HepG2 (cell line): ENCODE measurements around the gene PIEZO1. TPM values are rescaled to one million over a fixed set of nuclear protein-coding genes. Genes with fewer than 3 reads are reported as not detected.

ENCODE experiments used
- EEA1 ChIP-seq: sonication (generic); formaldehyde crosslinking; IDR thresholded peaks from 2 replicates; pipeline ENCODE4 v1.5.1; 2020; ENCODE audit warnings: mild to moderate bottlenecking, missing genetic modification reagents, borderline replicate concordance
- HNF4A ChIP-seq: sonication (generic); formaldehyde crosslinking; IDR thresholded peaks from 2 replicates; pipeline ENCODE4 v1.4.0; 2020; ENCODE audit warnings: missing genetic modification reagents
- HNF4G ChIP-seq, 2 experiments: sonication (generic) in 1 of 2; formaldehyde crosslinking in 1 of 2; IDR thresholded peaks; 2 replicates each; pipeline versions ENCODE4 v1.4.0 to v1.6.1; 2011 to 2020; ENCODE audit warnings: borderline replicate concordance in 2 of 2, low read depth in 2 of 2, mild to moderate bottlenecking in 2 of 2, low read length in 1 of 2, missing genetic modification reagents in 1 of 2, moderate library complexity in 1 of 2
- SRSF9 ChIP-seq: fragments of 200-400 bp; formaldehyde crosslinking; IDR thresholded peaks from 2 replicates; pipeline ENCODE4 v1.6.1; 2018; ENCODE audit warnings: borderline replicate concordance, mild to moderate bottlenecking, low read depth, low read length; ENCODE audit not compliant: insufficient read depth, poor library complexity, severe bottlenecking
- YY1 ChIP-seq: IDR thresholded peaks from 2 replicates; pipeline ENCODE4 v1.6.1; 2011; ENCODE audit warnings: low read length, low read depth, moderate library complexity, mild to moderate bottlenecking; ENCODE audit not compliant: insufficient read depth, insufficient replicate concordance
- ZBTB34 ChIP-seq: sonication (generic); formaldehyde crosslinking; IDR thresholded peaks from 2 replicates; pipeline ENCODE4 v1.8.0; 2022; ENCODE audit warnings: mild to moderate bottlenecking, missing genetic modification reagents
- ZBTB49 ChIP-seq: sonication (generic); formaldehyde crosslinking; IDR thresholded peaks from 2 replicates; pipeline ENCODE4 v1.4.0; 2020; ENCODE audit warnings: missing genetic modification reagents, borderline replicate concordance
- ZBTB7B ChIP-seq: sonication (generic); formaldehyde crosslinking; IDR thresholded peaks from 2 replicates; pipeline ENCODE4 v1.4.0; 2020; ENCODE audit warnings: missing genetic modification reagents
- ZMYM2 ChIP-seq: sonication (generic); formaldehyde crosslinking; IDR thresholded peaks from 2 replicates; pipeline ENCODE4 v1.8.0; 2022; ENCODE audit warnings: mild to moderate bottlenecking, missing genetic modification reagents
- ZNF326 ChIP-seq: sonication (generic); formaldehyde crosslinking; IDR thresholded peaks from 2 replicates; pipeline ENCODE4 v1.4.0; 2020; ENCODE audit warnings: missing genetic modification reagents, borderline replicate concordance
- ZNF354B ChIP-seq: sonication (generic); formaldehyde crosslinking; IDR thresholded peaks from 2 replicates; pipeline ENCODE4 v1.8.0; 2022; ENCODE audit warnings: mild to moderate bottlenecking, missing genetic modification reagents
- ZNF550 ChIP-seq: sonication (generic); formaldehyde crosslinking; IDR thresholded peaks from 2 replicates; pipeline ENCODE4 v1.4.0; 2020; ENCODE audit warnings: mild to moderate bottlenecking, missing genetic modification reagents, borderline replicate concordance
- ZSCAN20 ChIP-seq: sonication (generic); formaldehyde crosslinking; IDR thresholded peaks from 2 replicates; pipeline ENCODE4 v1.4.0; 2020; ENCODE audit warnings: missing genetic modification reagents, mild to moderate bottlenecking, borderline replicate concordance
- polyA plus RNA-seq, 8 experiments: library from polyadenylated mRNA; depleted of rRNA in 3 of 8; stranded (reverse) in 7 of 8; unstranded in 1 of 8; fragments of >200 nt; fragmentation: Illumina TruSeq in 4 of 8; extraction: Trizol in 4 of 8; gene quantifications; 2 replicates each; pipeline versions ENCODE4 v1.2.1 to v1.2.3, GENCODE V29; 2011 to 2016; ENCODE audit warnings: low read depth in 4 of 8, missing spikeins in 1 of 8, mixed read lengths in 1 of 8; ENCODE audit not compliant: insufficient read depth in 1 of 8
- total RNA-seq, 5 experiments: library from RNA; depleted of rRNA; stranded (reverse); fragments of >200 nt; fragmentation: Illumina TruSeq; extraction: Trizol; gene quantifications; 2 replicates each; pipeline ENCODE4 v1.2.3, GENCODE V29; 2016; ENCODE audit warnings: low read depth in 1 of 5
- TF ChIP-seq, protein P1 (sequence below): IDR thresholded peaks from 2 replicates; pipeline ENCODE4 v1.4.0; 2020; ENCODE audit warnings: mild to moderate bottlenecking, missing genetic modification reagents

Gene PIEZO1
- total and polyA plus RNA-seq, 2 of the 13 experiments (the other 11 are each of a cell fraction or from before 2014, with no cell fraction given): 67.9 to 85.0 TPM

- TF ChIP-seq YY1 (peak; percentile 25), ZNF326 (no peak), ZNF354B (CRISPR knock-in tag) (no peak), SRSF9 (no peak), ZNF550 (CRISPR knock-in tag) (no peak), ZBTB49 (CRISPR knock-in tag) (no peak), ZBTB7B (CRISPR knock-in tag) (peak; percentile 69; the same call in 1 of the 2 replicates), HNF4A (CRISPR knock-in tag) (peak; percentile 96), EEA1 (CRISPR knock-in tag) (no peak), ZBTB34 (0 out of 2 replicates have a peak, but pooled peaks have one; percentile 44), HNF4G (IDR thresholded peaks at IDR 0.05; ENCODE audit: borderline replicate concordance, low read depth, low read length) (peak; percentile 98), HNF4G (CRISPR knock-in tag; IDR thresholded peaks at IDR 0.05; ENCODE audit: borderline replicate concordance, low read depth) (peak; percentile 93), ZSCAN20 (CRISPR knock-in tag) (no peak), ZMYM2 (CRISPR knock-in tag) (peak; percentile 48; the same call in 1 of the 2 replicates)
- TF ChIP-seq, protein P1, sequence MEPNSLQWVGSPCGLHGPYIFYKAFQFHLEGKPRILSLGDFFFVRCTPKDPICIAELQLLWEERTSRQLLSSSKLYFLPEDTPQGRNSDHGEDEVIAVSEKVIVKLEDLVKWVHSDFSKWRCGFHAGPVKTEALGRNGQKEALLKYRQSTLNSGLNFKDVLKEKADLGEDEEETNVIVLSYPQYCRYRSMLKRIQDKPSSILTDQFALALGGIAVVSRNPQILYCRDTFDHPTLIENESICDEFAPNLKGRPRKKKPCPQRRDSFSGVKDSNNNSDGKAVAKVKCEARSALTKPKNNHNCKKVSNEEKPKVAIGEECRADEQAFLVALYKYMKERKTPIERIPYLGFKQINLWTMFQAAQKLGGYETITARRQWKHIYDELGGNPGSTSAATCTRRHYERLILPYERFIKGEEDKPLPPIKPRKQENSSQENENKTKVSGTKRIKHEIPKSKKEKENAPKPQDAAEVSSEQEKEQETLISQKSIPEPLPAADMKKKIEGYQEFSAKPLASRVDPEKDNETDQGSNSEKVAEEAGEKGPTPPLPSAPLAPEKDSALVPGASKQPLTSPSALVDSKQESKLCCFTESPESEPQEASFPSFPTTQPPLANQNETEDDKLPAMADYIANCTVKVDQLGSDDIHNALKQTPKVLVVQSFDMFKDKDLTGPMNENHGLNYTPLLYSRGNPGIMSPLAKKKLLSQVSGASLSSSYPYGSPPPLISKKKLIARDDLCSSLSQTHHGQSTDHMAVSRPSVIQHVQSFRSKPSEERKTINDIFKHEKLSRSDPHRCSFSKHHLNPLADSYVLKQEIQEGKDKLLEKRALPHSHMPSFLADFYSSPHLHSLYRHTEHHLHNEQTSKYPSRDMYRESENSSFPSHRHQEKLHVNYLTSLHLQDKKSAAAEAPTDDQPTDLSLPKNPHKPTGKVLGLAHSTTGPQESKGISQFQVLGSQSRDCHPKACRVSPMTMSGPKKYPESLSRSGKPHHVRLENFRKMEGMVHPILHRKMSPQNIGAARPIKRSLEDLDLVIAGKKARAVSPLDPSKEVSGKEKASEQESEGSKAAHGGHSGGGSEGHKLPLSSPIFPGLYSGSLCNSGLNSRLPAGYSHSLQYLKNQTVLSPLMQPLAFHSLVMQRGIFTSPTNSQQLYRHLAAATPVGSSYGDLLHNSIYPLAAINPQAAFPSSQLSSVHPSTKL (CRISPR knock-in tag): peak; percentile 60
These were observed 2.7 kb upstream of the PIEZO1 start (continued) for GRCh38 chr16:88787579-88788314.
